ENCODE data around the gene TRH. TPM values are rescaled to one million over a fixed set of nuclear protein-coding genes. Genes with fewer than 3 reads are reported as not detected.

The TRH gene
- total RNA-seq, 2 donors from 2014 or later: 0.22 to 0.29 TPM

- Histone ChIP-seq H3K9ac (ENCODE audit: extremely low read depth, low read length, poor library complexity, severe bottlenecking) (no peak overlapping the region), H3K4me1 (ENCODE audit: control insufficient read depth, insufficient read depth, low read length) (no peaks in the 10 kb centered on the region), H3K27me3 (ENCODE audit: control insufficient read depth, insufficient read depth, low read length, poor library complexity, severe bottlenecking) (peaks cover 7% of the 10 kb centered on the region), H3K4me3 (ENCODE audit: low read length) (no peak overlapping the region), H3K27ac (ENCODE audit: low read depth, low read length) (no peak overlapping the region), H3K9me3 (ENCODE audit: control insufficient read depth, low read length) (no peaks in the 10 kb centered on the region), H3K36me3 (ENCODE audit: control insufficient read depth, insufficient read depth, low read length) (no peaks in the 10 kb centered on the region)
- Mint-ChIP-seq H3K27me3 (ENCODE audit: insufficient read depth) (peaks cover 48% of the 10 kb centered on the region), H3K4me1 (peaks cover 2% of the 10 kb centered on the region), H3K4me3 (no peak overlapping the region), H3K9me3 (no peaks in the 10 kb centered on the region), H3K36me3 (ENCODE audit: low read depth) (no peaks in the 10 kb centered on the region), H3K27ac (no peak overlapping the region)
- TF ChIP-seq CTCF (conservative IDR thresholded peaks at IDR 0.05): no peak
- WGBS, 2 experiments (ENCODE audit: insufficient coverage in 1 of 2, insufficient read length in 1 of 2): 72 to 82% methylated on average over 4 to 6 of the region's 6 CpGs
- no peak for DNase-seq
Measured at GRCh38 chr3:129958755-129959154, 15.8 kb upstream of the TRH start.

- no peak for TF ChIP-seq CTCF (conservative IDR thresholded peaks at IDR 0.05)
- H3K27ac ChIP-seq (ENCODE audit: low read depth, low read length): no peak overlapping the region
- 70 to 81% methylated on average over 5 of the region's 5 CpGs for WGBS, 2 experiments (ENCODE audit: insufficient coverage in 1 of 2, insufficient read length in 1 of 2)
- Mint-ChIP-seq H3K4me1 (no peaks in the 10 kb centered on the region), H3K27ac (no peak overlapping the region), H3K9me3 (no peaks in the 10 kb centered on the region), H3K4me3 (no peak overlapping the region), H3K27me3 (ENCODE audit: insufficient read depth) (peaks cover 37% of the 10 kb centered on the region), H3K36me3 (ENCODE audit: low read depth) (no peaks in the 10 kb centered on the region)
- H3K36me3 ChIP-seq (ENCODE audit: control insufficient read depth, insufficient read depth, low read length): no peaks in the 10 kb centered on the region
- no peak overlapping the region for H3K9ac ChIP-seq (ENCODE audit: extremely low read depth, low read length, poor library complexity, severe bottlenecking)
- H3K9me3 ChIP-seq (ENCODE audit: control insufficient read depth, low read length): no peaks in the 10 kb centered on the region
- peaks cover 11% of the 10 kb centered on the region for H3K27me3 ChIP-seq (ENCODE audit: control insufficient read depth, insufficient read depth, low read length, poor library complexity, severe bottlenecking)
- H3K4me1 ChIP-seq (ENCODE audit: control insufficient read depth, insufficient read depth, low read length): no peaks in the 10 kb centered on the region
- H3K4me3 ChIP-seq (ENCODE audit: low read length): no peak overlapping the region
- no peak for DNase-seq
Measured at GRCh38 chr3:129961141-129961541, 13.4 kb upstream of the TRH start.

- no peak for DNase-seq
- no peaks in the 10 kb centered on the region for H3K36me3 Mint-ChIP-seq (ENCODE audit: low read depth)
- H3K36me3 ChIP-seq (ENCODE audit: control insufficient read depth, insufficient read depth, low read length): no peaks in the 10 kb centered on the region
- H3K27ac Mint-ChIP-seq: no peak overlapping the region
- no peak overlapping the region for H3K9ac ChIP-seq (ENCODE audit: extremely low read depth, low read length, poor library complexity, severe bottlenecking)
- peaks cover 45% of the 10 kb centered on the region for H3K27me3 Mint-ChIP-seq (ENCODE audit: insufficient read depth)
- H3K9me3 Mint-ChIP-seq: no peaks in the 10 kb centered on the region
- H3K4me3 ChIP-seq (ENCODE audit: low read length): no peak overlapping the region
- peaks cover 19% of the 10 kb centered on the region for H3K27me3 ChIP-seq (ENCODE audit: control insufficient read depth, insufficient read depth, low read length, poor library complexity, severe bottlenecking)
- TF ChIP-seq CTCF (conservative IDR thresholded peaks at IDR 0.05): no peak
- no peaks in the 10 kb centered on the region for H3K4me1 ChIP-seq (ENCODE audit: control insufficient read depth, insufficient read depth, low read length)
- no peaks in the 10 kb centered on the region for H3K4me1 Mint-ChIP-seq
- H3K4me3 Mint-ChIP-seq: no peak overlapping the region
- WGBS, 2 experiments (ENCODE audit: insufficient coverage in 1 of 2, insufficient read length in 1 of 2): 94 to 96% methylated on average over 2 to 3 of the region's 3 CpGs
- H3K9me3 ChIP-seq (ENCODE audit: control insufficient read depth, low read length): no peaks in the 10 kb centered on the region
- no peak overlapping the region for H3K27ac ChIP-seq (ENCODE audit: low read depth, low read length)
Measured at GRCh38 chr3:129962600-129962999, 11.9 kb upstream of the TRH start.
